Hematopoietic multipotent progenitor cell treated with erythropoietin and hydrocortisone succinate and interleukin-3 and kit ligand, for 8 days (in vitro differentiated cells): ENCODE data around the gene PRKN.
"Not testable (repeated sequence)": the region's sequence is repeated elsewhere in the genome, so short reads cannot be mapped to it uniquely, and the experiment has no call there.

Source experiments
- DNase-seq: peaks from one replicate; pipeline ENCODE4 v3.0.0-alpha.2; 2015

PRKN gene

DNA sequence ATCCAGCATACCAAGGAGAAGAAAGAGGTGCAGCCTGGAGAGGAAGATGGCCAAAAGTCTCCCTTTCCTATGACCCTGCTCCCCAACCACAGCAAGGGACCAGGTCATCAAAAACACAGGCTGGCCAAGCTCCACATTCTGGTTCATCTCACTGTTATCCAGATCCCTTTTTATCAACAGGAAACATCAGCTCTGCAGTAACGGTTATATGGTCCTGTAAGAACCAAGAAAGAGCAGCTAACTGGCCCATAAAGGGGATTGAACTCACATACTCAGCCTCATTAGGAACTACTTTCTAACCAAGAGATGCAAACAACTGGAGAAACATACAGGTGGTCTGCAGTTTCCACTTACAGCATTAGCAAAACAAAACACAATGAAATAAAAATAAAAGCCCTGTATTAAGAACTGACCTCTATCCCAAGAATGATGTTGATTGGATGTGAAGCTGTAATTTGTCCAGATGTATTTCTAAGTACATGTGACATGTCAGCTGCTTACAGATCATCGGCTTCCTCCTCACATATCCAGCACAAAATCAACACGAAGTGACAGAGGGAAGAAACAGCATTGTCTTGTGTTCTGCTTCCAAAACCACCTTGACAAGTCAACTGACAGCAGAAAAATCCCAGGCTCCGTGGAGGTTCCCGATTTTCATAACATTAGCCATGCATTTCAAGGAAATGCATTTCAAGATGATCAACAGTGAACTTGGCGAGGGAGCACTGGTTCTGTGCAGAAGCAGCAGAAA, 896.5 kb downstream of the PRKN start:
- peak; percentile 40 for DNase-seq

GRCh38 chr6:161829291-161829729, 898.3 kb downstream of the PRKN start:
- no peak for DNase-seq

DNA sequence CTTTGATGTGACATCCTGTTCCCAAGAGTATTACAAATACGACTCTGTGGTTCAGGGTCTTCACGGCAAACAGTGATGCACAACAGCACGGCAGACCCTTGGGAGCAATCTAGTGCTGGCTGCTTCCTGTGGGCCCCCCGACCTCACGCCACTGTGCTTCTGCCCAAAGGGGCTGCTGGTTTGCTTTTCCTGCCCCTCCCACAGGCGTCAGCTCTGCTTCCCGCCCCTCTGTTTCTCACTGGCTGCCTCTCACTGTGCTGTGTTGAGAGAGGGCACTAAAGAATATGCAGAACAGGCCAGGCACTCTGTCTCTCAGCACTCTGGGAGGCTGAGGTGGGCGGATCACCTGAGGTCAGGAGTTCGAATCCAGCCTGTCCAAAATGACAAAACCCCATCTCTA, 899.2 kb downstream of the PRKN start:
- DNase-seq, result no peak

DNA sequence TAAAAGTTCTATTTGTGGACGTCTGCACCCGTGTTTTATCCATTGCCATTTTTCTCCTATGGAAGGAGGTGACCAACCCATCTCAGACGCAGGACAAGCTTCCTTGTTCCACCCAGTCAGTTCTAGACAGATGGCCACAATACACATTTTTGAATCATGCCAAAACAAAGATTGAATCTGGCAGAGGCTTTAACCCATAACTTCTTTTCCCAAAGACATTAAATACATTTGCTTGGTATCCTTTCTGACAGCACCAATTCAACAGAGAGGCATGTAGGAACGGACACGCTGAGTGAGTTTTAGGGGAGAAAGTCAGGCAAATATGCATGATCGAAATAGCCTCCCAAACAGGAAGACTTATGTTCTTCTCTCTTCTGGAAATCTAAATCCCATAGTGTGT, 901.1 kb downstream of the PRKN start:
- DNase-seq, result no peak

GRCh38 chr6:161822204-161822603, 905.4 kb downstream of the PRKN start:
- DNase-seq, result not testable (repeated sequence)

- DNase-seq, result no peak
These were observed 909.7 kb downstream of the PRKN start for GRCh38 chr6:161817881-161818280.

DNA sequence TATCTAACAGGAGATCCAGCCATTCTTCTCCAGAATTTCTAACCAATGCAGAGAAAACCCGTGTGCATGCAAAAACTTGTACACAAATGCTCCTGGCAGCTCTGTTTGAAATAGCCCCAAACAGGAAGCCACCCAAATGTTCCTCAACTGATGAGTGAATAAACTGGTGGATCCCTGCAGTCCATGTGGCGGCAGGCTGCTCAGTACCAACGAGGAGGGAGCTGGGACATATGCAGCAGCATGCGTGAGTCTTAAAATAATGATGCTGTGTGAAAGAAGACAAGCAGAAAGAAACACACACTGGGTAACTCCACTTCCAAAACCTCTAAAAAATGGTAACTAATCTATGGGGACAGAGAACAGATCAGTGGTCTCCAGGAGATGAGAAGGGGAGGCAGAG, 911.6 kb downstream of the PRKN start:
- no peak for DNase-seq

DNA sequence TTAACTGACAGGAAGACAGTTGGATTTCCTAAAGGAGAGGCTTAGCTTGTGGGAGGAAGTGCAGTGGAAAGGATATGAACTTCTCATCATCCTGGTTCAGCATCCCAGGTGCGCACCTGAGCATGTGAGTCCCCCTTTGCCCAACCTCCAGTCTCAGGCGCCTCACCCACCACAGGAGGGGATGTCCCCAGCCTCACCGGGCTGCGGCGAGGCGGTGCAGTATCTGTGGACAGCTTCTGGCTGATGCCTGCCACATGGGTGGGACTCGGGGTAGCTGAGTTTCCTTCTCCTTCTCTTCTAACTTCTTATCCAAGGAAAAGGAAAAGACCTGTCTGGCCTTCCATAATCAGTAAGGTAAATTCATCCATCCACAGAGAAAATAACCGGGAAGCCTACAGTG, 914.4 kb downstream of the PRKN start:
- DNase-seq, result no peak

DNA sequence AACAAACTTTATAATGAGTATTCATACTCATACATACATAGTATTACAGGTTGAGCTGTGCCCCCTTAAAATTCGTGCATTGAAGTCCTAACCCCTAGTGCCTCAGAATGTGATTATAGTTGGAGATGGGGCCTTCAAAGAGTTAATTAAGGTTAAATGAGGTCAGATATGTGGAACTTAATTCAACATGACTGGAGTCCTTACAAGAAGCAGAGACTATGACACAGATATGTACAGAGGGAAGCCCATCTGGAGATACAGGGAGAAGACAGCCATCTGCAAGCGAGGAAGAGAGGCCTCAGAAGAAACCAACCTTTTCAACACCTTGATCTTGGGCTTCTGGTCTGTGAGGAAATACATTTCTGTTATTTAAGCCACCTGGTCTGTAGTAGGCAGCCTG, 917.6 kb downstream of the PRKN start:
- no peak for DNase-seq

- DNase-seq, result no peak
These were observed 922.7 kb downstream of the PRKN start for GRCh38 chr6:161804838-161805237.

DNA sequence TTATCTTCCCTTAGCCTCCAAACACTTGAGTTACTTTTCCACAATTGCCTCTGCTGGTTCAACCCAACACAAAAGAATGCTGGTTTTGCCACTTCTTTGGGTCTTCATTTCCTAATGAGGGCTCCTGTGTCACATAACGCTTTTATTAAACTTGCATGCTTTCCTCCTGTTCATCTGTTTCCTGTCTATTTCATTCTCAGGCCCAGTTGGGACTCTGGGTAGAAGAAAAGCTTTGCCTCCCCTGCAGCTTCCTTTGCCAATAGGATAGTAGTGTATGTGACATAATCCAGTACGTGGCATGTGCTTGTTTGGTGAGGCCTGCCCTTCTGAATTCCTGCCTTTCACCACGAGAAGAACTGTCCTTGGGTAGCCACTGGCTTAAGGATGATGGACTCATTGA, 924.4 kb downstream of the PRKN start:
- no peak for DNase-seq

DNA sequence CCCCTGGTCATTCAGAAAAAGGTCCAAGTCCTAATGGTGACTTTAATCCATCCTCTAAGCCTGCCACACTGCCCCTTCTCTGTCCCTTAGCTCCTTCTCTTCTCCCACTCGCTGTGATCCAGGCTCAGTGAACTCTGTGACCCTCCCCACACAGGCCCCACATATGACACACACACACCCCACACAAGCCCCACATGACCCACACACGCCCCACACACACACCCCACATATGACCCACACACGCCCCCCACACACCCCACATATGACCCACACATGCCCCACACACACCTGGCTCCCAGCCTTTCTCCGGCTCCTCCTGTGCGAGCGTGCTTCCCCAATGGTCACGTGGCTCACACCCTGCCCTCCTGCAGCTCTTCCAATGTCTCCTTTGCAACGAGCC, 925.3 kb downstream of the PRKN start:
- no peak for DNase-seq

DNA sequence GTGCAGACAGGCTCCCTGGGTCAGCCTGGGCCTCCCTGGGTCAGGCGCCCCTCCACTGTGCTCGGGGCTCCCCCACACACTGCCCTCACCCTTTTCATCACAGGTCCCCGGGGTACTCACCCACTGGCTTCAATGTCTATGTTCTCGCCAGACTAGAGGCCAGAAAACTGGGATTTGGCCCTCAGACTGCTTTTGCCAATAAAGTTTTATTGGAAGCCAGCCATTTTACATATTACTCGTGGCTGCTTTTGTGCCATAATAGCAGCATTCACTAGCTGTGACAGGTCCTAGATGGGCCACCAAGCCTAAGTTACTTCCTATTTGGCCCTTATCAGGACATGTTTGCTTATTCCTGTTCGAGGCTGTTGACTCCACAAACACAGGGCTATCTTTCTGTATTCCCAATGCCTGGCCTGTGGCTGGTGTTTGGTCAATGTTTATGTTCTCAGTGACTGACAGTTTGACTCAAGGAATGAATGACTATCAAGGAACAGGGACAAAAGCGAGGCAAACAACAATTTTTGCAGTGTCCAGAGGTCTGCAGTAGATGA, 928.6 kb downstream of the PRKN start:
- DNase-seq, result no peak

DNA sequence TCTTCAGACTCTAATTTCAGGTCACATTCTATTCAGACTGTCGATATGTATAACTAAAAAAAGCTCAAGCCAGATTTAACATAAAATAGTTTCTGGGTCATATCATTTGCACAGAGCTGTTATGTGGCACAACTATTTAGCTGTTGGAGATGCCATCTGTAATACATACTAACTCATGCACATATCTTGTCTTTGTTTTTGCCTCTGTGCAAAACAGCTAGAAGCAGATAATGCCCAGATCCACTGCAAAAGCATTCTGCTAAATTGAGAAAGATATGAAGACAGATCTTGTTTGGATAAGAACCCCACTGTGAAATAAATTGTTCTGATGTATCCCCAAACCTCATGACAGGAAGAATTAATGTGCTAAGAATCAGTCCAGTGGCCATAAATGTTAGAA, 930.9 kb downstream of the PRKN start:
- no peak for DNase-seq

DNA sequence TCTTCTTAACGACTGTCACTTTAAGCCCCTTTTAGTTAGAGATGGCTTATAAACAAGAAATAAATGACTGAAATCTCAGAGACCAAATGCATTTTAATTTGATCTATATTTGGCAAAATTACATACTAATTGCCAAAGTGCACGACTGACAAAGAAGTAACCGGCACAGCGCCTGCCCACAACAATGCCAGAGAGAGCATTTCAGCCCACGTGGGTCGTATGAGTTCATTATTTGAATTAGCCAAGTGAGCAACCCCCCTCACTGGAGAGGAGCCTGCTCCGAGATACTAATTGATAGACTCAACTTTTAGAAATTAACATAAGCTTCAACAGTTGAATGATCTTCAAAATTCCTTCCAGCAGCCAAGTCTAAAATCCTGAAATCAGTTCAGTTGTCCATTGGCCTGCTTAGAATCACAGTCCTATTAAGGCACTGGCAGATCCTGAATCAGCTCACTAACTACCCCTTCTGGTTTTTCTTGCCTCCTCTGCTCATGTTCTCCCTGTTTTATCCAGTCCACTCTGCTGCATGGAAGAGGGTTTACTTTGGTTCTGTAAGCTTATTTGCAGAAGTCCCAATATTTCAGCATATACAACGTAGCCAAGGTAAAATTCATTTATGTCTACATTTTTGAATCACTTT, 934.6 kb downstream of the PRKN start:
- DNase-seq, result no peak

DNA sequence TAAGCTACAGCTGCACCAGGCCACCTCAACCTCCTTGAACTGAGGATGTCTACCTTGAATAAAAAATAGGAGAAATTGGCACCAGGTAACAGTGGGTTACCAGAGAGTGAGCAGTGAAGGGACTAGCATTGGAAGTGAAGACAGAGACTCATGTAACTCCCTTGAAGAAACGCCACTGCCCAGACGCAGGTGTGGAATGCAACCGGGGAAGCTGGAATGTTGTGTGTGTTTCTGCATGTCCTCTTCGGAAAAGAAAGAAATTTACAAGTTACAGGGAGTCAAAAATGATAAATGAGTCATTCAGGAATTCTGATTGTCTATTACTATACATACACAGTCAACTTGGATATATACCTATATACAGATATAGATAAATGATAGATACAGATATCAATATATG, 939.0 kb downstream of the PRKN start:
- DNase-seq, result no peak

GRCh38 chr6:161772176-161772575, 955.4 kb downstream of the PRKN start:
- DNase-seq, result no peak

- no peak for DNase-seq
These were observed 965.6 kb downstream of the PRKN start for GRCh38 chr6:161761966-161762365.

- no peak for DNase-seq
These were observed 972.5 kb downstream of the PRKN start for GRCh38 chr6:161755080-161755479.

DNA sequence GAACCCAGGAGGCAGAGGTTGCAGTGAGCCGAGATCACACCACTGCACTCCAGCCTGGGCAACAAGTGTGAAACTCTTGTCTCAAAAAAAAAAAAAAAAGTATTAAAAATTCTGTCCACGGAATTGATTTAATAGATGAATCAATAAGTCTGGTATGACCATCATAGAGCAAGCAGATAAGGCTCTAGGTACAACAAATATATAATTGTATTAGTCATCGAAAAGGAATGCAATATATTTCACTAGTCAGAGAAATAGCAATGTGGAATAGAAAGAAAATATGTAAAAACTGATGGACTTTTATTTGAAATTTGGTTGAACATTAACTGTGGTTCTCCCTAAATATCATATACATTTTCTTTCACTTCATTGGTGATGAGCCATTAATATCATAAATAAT, 976.9 kb downstream of the PRKN start:
- DNase-seq, result no peak

DNA sequence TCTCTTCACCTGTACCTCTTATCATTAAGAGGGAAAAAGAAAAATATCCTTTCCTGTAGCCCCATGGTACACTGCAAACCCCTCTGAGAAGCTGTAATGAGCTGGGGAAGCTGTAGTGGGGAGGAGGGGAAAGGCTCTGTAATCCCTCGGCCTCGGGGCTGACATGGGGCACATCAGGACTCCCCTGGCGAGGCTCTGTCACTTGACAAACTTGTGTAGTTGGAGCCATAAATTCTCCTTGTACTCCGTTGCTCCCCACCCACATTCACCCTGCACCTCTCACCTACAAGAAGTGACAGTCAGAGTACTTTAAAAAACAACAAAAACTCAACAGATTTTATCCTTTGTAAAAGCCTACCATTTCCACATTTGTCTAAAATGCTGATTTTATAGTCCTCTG, 978.0 kb downstream of the PRKN start:
- DNase-seq, result no peak

GRCh38 chr6:161748535-161749416, 978.8 kb downstream of the PRKN start:
- DNase-seq, result peak; percentile 51

GRCh38 chr6:161747506-161747905, 980.1 kb downstream of the PRKN start:
- no peak for DNase-seq
